ENCODE measurements around the gene NEMF. TPM values are rescaled to one million over a fixed set of nuclear protein-coding genes. Genes with fewer than 3 reads are reported as not detected.

The NEMF gene
- total RNA-seq, 1 donor from 2014 or later: 87.9 TPM

GRCh38 chr14:49853572-49854375 is 1.2 kb upstream of the NEMF start:
- H3K4me1 Mint-ChIP-seq (ENCODE audit: unreplicated experiment): peaks cover 17% of the 10 kb centered on the region
- H3K4me3 Mint-ChIP-seq: peak overlapping the region; percentile 99
- peaks cover 12% of the 10 kb centered on the region for H3K36me3 Mint-ChIP-seq
- H3K27me3 Mint-ChIP-seq: no peaks in the 10 kb centered on the region
- H3K9me3 Mint-ChIP-seq: no peaks in the 10 kb centered on the region
- DNase-seq (ENCODE audit: extremely low spot score, unreplicated experiment): peak; percentile 74
- H3K27ac Mint-ChIP-seq: peak overlapping the region; percentile 98
- peak; percentile 85 for TF ChIP-seq CTCF (conservative IDR thresholded peaks at IDR 0.05)

GRCh38 chr14:49853158-49853477 is 530 bp upstream of the NEMF start:
- peaks cover 12% of the 10 kb centered on the region for H3K36me3 Mint-ChIP-seq
- H3K4me1 Mint-ChIP-seq (ENCODE audit: unreplicated experiment): peaks cover 17% of the 10 kb centered on the region
- TF ChIP-seq CTCF (conservative IDR thresholded peaks at IDR 0.05): peak; percentile 22
- H3K27me3 Mint-ChIP-seq: no peaks in the 10 kb centered on the region
- peak overlapping the region; percentile 98 for H3K27ac Mint-ChIP-seq
- no peak for DNase-seq (ENCODE audit: extremely low spot score, unreplicated experiment)
- H3K4me3 Mint-ChIP-seq: peak overlapping the region; percentile 99
- H3K9me3 Mint-ChIP-seq: no peaks in the 10 kb centered on the region

GRCh38 chr14:49851813-49852212 is 775 bp downstream of the NEMF start:
- TF ChIP-seq CTCF (conservative IDR thresholded peaks at IDR 0.05): no peak
- H3K4me3 Mint-ChIP-seq: peak overlapping the region; percentile 99
- peak overlapping the region; percentile 98 for H3K27ac Mint-ChIP-seq
- H3K36me3 Mint-ChIP-seq: peaks cover 12% of the 10 kb centered on the region
- no peaks in the 10 kb centered on the region for H3K27me3 Mint-ChIP-seq
- no peak for DNase-seq (ENCODE audit: extremely low spot score, unreplicated experiment)
- peaks cover 17% of the 10 kb centered on the region for H3K4me1 Mint-ChIP-seq (ENCODE audit: unreplicated experiment)
- H3K9me3 Mint-ChIP-seq: no peaks in the 10 kb centered on the region

GRCh38 chr14:49849213-49849847 is 3.3 kb downstream of the NEMF start:
- no peak for TF ChIP-seq CTCF (conservative IDR thresholded peaks at IDR 0.05)
- Mint-ChIP-seq H3K4me1 (ENCODE audit: unreplicated experiment) (peaks cover 17% of the 10 kb centered on the region), H3K9me3 (no peaks in the 10 kb centered on the region), H3K27me3 (no peaks in the 10 kb centered on the region), H3K27ac (peak overlapping the region; percentile 54), H3K36me3 (peaks cover 22% of the 10 kb centered on the region), H3K4me3 (peak overlapping the region; percentile 44)
- DNase-seq (ENCODE audit: extremely low spot score, unreplicated experiment): no peak

GRCh38 chr14:49828640-49829039 is 23.9 kb downstream of the NEMF start:
- no peak for DNase-seq (ENCODE audit: extremely low spot score, unreplicated experiment)
- Mint-ChIP-seq H3K4me3 (no peak overlapping the region), H3K27ac (no peak overlapping the region), H3K9me3 (no peaks in the 10 kb centered on the region), H3K4me1 (ENCODE audit: unreplicated experiment) (no peaks in the 10 kb centered on the region), H3K36me3 (peaks cover 44% of the 10 kb centered on the region), H3K27me3 (no peaks in the 10 kb centered on the region)
- TF ChIP-seq CTCF (conservative IDR thresholded peaks at IDR 0.05): no peak

All from type B pancreatic cell (in vitro differentiated cells).